H1 (cell line): ENCODE data around the gene THADA. TPM values are rescaled to one million over a fixed set of nuclear protein-coding genes. Genes with fewer than 3 reads are reported as not detected.

ENCODE experiments used
- ASH2L ChIP-seq: fragments of 200-600, 300-600 bp; sonication (generic); IDR thresholded peaks from one replicate; pipeline ENCODE4 v1.7.1; 2017; ENCODE audit warnings: low read length
- BRCA1 ChIP-seq: IDR thresholded peaks from 2 replicates; pipeline ENCODE4 v1.6.1; 2012; ENCODE audit warnings: low read depth, low read length, improper control_type of control experiment
- CHD2 ChIP-seq: IDR thresholded peaks from 2 replicates; pipeline ENCODE4 v1.6.1; 2012; ENCODE audit warnings: low read length, improper control_type of control experiment
- JUN ChIP-seq: IDR thresholded peaks from 2 replicates; pipeline ENCODE4 v1.6.1; 2011; ENCODE audit warnings: low read depth, mild to moderate bottlenecking, improper control_type of control experiment, low read length
- KDM4A ChIP-seq: IDR thresholded peaks from one replicate; pipeline ENCODE4 v1.7.1; 2012; ENCODE audit warnings: low read depth, mild to moderate bottlenecking, moderate library complexity, low read length, inconsistent platforms; ENCODE audit not compliant: severe bottlenecking
- NRF1 ChIP-seq: IDR thresholded peaks from 2 replicates; pipeline ENCODE4 v1.6.1; 2011; ENCODE audit warnings: mild to moderate bottlenecking, low read depth, low read length, improper control_type of control experiment
- RNF2 ChIP-seq: fragments of 200-900, 300-1000 bp; sonication (generic); IDR thresholded peaks from 2 replicates; pipeline ENCODE4 v1.7.1; 2016; ENCODE audit warnings: borderline replicate concordance, low read depth, mild to moderate bottlenecking, antibody characterized with exemption, low read length; ENCODE audit not compliant: poor library complexity, severe bottlenecking; ENCODE audit errors: missing control alignments
- SIRT6 ChIP-seq: IDR thresholded peaks from one replicate; pipeline ENCODE4 v1.7.1; 2012; ENCODE audit warnings: low read length, inconsistent platforms
- TBP ChIP-seq: IDR thresholded peaks from 2 replicates; pipeline ENCODE4 v1.6.1; 2011; ENCODE audit warnings: low read depth, low read length, improper control_type of control experiment
- YY1 ChIP-seq: IDR thresholded peaks from 2 replicates; pipeline ENCODE4 v1.6.1; 2011; ENCODE audit warnings: low read depth, mild to moderate bottlenecking, low read length
- polyA plus RNA-seq, 7 experiments: library from polyadenylated mRNA; depleted of rRNA in 3 of 7; stranded (reverse) in 5 of 7; unstranded in 2 of 7; fragments of >200 nt in 5 of 7; fragments of 200-250 nt in 2 of 7; gene quantifications; 1 replicate in 5 of 7; 2 replicates in 1 of 7; 4 replicates in 1 of 7; pipeline versions ENCODE4 v1.2.1 to v1.2.3, GENCODE V29; 2011 to 2013; ENCODE audit warnings: missing spikeins in 2 of 7, mixed read lengths in 2 of 7
- total RNA-seq: library from RNA; stranded (reverse); fragmentation: NEBNext Ultra II Directional; extraction: Animal tissue kit (Norgen Biotek cat#: 25700); gene quantifications from 2 replicates; pipeline ENCODE4 v1.2.1, GENCODE V29; 2021

Gene THADA
- total and polyA plus RNA-seq, 2 of the 8 experiments (the other 6 are each of a cell fraction or from before 2014, with no cell fraction given) = 22.4 to 26.8 TPM

- TF ChIP-seq SIRT6 = no peak
- no peak for TF ChIP-seq JUN
- TF ChIP-seq YY1 = no peak
- TF ChIP-seq RNF2 = no peak
- TF ChIP-seq CHD2 = no peak
- no peak for TF ChIP-seq ASH2L
- no peak for TF ChIP-seq TBP
- no peak for TF ChIP-seq BRCA1
- no peak for TF ChIP-seq KDM4A
- no peak for TF ChIP-seq NRF1
Observed at GRCh38 chr2:43616967-43617680, 21.3 kb upstream of the THADA start (continued).
